Activated CD4-positive, alpha-beta memory T cell treated with anti-CD3 and anti-CD28 coated beads for 36 hours (primary cell): Measurements from ENCODE around the gene SCIMP. TPM values are rescaled to one million over a fixed set of nuclear protein-coding genes. Genes with fewer than 3 reads are reported as not detected.
"Not testable (repeated sequence)": the region's sequence is repeated elsewhere in the genome, so short reads cannot be mapped to it uniquely, and the experiment has no call there.

Source experiments
- CTCF ChIA-PET: fragments of 350-600 bp; sonication (Branson Sonifier 250); formaldehyde crosslinking; loops from one replicate; lab custom pipeline; 2021; ENCODE audit warnings: antibody characterized with exemption, inconsistent platforms; lab: Charles Lee
- POLR2A ChIA-PET: fragments of 350-600 bp; sonication (Branson Sonifier 250); formaldehyde crosslinking; loops from one replicate; lab custom pipeline; 2021; ENCODE audit warnings: antibody characterized with exemption; lab: Charles Lee
- DNase-seq: peaks from one replicate; pipeline ENCODE4 v3.0.0-alpha.2; 2020
- H3K27ac Mint-ChIP-seq: one replicate; pipeline ENCODE4 v1.8.0; 2021; ENCODE audit warnings: mixed read lengths
- H3K27me3 Mint-ChIP-seq: one replicate; pipeline ENCODE4 v1.8.0; 2021; ENCODE audit warnings: mixed read lengths
- H3K36me3 Mint-ChIP-seq: one replicate; pipeline ENCODE4 v1.8.0; 2021; ENCODE audit warnings: mixed read lengths
- H3K4me1 Mint-ChIP-seq: one replicate; pipeline ENCODE4 v1.8.0; 2021; ENCODE audit warnings: low read depth, mixed read lengths
- H3K4me3 Mint-ChIP-seq: one replicate; pipeline ENCODE4 v1.8.0; 2021; ENCODE audit warnings: mild to moderate bottlenecking, mixed read lengths
- H3K9me3 Mint-ChIP-seq: one replicate; pipeline ENCODE4 v1.8.0; 2021; ENCODE audit warnings: mixed read lengths
- intact Hi-C: fragments of 100-400 bp; cut with micrococcal nuclease; formaldehyde crosslinking; loops from one replicate; pipeline ENCODE4 v1.15.1; 2023
- total RNA-seq, 2 experiments: library from RNA; stranded (reverse); gene quantifications; one replicate each; pipeline ENCODE4 v1.2.3, GENCODE V29; 2021

The SCIMP gene
- total RNA-seq, 2 experiments from 2014 or later = not detected

DNA sequence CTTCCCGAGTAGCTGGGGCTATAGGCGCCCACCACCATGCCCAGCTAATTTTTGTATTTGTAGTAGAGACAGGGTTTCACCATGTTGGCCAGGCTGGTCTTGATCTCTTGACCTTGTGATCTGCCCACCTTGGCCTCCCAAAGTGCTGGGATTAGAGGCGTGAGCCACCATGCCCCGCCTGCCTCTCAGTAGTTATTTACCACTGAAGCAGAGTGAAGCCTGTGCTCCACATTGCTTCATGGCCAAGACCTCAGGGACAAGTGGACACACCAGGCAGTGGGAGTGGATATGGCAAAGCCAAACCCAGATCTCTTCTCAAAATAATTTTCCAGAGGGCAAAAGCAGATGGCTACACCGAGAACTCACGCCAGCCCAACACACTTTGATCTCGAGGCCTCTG, 1.2 kb downstream of the SCIMP start:
- intact Hi-C loops, H3K4me1 Mint-ChIP-seq, POLR2A ChIA-PET, H3K27ac Mint-ChIP-seq, H3K9me3 Mint-ChIP-seq, H3K27me3 Mint-ChIP-seq, H3K4me3 Mint-ChIP-seq, H3K36me3 Mint-ChIP-seq, DNase-seq, CTCF ChIA-PET: not testable (repeated sequence)

DNA sequence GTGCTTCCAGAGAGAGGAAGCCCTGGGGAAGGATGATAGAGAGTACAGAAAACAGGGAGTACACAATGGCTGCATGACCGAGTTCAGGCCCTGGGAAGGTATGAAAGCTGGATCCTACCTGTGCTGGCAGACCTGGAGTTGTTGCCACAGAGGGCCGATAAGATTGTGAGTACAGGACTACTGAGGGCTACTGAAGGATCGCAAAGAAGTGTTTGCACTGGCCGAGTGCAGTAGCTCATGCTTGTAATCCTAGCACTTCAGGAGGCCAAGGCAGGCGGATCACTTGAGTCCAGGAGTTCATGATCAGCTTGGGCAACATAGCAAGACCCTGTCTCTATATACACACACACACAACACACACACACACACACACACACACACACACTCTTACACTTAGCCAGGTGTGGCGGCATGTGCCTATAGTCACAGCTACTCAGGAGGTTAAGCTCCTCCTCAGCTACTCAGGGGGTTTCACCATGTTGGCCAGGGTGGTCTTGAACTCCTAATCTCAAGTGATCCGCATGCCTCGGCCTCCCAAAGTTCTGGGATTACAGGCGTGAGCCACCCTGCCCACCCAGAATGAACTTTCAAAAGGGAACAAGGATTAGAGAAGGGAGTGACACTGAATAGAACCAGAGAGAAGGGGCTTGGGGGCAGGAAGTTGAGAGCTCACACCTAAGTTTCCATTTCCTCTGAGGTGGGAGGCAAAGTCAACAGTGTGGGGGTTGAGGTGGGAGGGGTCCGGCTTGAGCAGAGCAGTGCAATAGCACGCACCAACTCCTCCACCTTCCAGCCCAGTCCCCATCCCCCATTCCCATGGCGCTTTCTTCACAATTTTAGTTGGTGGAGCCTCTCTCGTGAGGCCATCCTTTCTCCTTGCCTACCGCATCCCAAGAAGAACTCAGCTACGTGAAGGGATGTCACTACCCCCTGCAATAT, 7.5 kb downstream of the SCIMP start:
- POLR2A ChIA-PET = interaction anchor here (0.6 kb wide), 1 partner anchor 135 kb away, joined by 4 read pairs; no protein-coding TSS in a partner anchor
- peaks cover 18% of the 10 kb centered on the region for H3K4me1 Mint-ChIP-seq
- H3K4me3 Mint-ChIP-seq = no peak overlapping the region
- no peaks in the 10 kb centered on the region for H3K27me3 Mint-ChIP-seq
- peak; percentile 18 for DNase-seq
- H3K9me3 Mint-ChIP-seq = no peaks in the 10 kb centered on the region
- no peak overlapping the region for H3K27ac Mint-ChIP-seq
- intact Hi-C loops = no loop called here
- no peaks in the 10 kb centered on the region for H3K36me3 Mint-ChIP-seq
- CTCF ChIA-PET = no interaction called here

DNA sequence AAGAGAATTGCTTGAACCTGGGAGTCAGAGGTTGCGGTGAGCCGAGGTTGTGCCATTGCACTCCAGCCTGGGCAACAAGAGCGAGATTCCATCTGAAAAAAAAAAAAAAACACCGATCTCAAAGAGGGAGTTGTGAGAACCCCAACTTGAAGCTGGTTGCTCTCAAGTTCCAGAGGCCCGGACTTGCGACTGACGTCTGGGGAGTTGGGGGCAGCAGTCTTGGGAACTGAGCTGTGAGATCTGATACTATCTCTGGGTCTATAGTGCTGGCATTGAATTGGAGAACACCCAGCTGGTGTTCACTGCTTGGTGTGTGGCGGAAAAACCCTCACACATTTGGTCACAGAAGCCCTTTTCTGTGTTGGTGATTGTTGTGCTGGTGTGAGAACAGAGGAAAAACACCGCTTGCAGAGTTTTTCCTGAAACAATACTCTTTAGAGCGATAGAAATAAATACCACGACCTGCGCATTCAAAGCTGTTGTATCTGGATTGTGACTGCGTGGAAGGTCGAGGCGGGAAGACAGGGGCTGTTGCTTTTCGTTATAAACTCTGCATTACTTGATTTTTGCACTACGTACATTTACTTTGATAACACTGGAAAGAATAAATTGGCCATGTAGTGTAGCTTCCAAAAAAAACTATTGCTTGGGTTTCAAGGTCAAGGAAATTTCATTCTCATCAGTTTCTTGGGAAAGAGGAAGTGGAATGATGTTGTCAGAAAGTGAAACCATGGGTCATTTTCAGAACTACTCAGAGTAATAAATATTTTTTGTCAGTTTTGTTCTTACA, 8.8 kb downstream of the SCIMP start:
- H3K9me3 Mint-ChIP-seq = no peaks in the 10 kb centered on the region
- no peak for DNase-seq
- no peak overlapping the region for H3K27ac Mint-ChIP-seq
- ChIA-PET CTCF (no interaction called here), POLR2A (no interaction called here)
- H3K4me3 Mint-ChIP-seq = no peak overlapping the region
- H3K4me1 Mint-ChIP-seq = peaks cover 24% of the 10 kb centered on the region
- intact Hi-C loops = no loop called here
- no peaks in the 10 kb centered on the region for H3K36me3 Mint-ChIP-seq
- H3K27me3 Mint-ChIP-seq = no peaks in the 10 kb centered on the region

DNA sequence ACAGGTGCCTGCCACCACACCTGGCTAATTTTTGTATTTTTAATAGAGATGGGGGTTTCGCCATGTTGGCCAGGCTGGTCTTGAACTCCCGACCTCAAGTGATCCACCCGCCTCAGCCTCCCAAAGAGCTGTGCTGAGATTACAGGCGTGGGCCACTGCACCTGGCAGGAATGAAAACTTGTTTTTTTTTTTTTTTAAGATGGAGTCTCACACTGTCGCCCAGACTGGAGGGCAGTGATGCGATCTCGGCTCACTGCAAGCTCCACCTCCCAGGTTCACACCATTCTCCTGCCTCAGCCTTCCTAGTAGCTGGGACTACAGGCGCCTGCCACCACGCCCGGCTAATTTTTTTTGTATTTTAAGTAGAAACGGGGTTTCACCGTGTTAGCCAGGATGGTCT, 12.7 kb downstream of the SCIMP start:
- DNase-seq, POLR2A ChIA-PET, CTCF ChIA-PET, H3K4me3 Mint-ChIP-seq, H3K9me3 Mint-ChIP-seq, H3K36me3 Mint-ChIP-seq, intact Hi-C loops, H3K27me3 Mint-ChIP-seq, H3K27ac Mint-ChIP-seq: not testable (repeated sequence)
- peaks cover 18% of the 10 kb centered on the region for H3K4me1 Mint-ChIP-seq

DNA sequence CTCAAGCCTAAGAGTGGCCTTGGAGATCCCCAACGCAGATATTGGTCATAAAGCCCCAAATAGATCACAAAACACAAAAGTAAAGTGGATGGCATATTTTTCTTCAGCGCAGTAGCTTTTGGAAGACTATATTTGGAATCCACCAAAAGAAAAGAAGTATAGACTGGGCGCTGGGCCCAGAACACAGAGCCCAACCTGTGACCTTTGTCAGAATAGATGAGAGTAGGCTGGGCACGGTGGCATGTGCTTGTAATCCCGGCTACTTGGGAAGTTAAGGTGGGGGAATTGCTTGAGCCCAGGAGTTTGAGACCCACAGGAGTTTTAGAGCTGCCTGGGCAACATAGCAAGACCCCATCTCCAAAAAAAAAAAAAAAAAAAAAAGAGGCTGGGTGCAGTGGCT, 14.6 kb downstream of the SCIMP start:
- no peak for DNase-seq
- H3K4me1 Mint-ChIP-seq = peaks cover 8% of the 10 kb centered on the region
- H3K4me3 Mint-ChIP-seq = no peak overlapping the region
- ChIA-PET POLR2A (no interaction called here), CTCF (no interaction called here)
- no peaks in the 10 kb centered on the region for H3K27me3 Mint-ChIP-seq
- no peaks in the 10 kb centered on the region for H3K9me3 Mint-ChIP-seq
- H3K27ac Mint-ChIP-seq = no peak overlapping the region
- no peaks in the 10 kb centered on the region for H3K36me3 Mint-ChIP-seq
- intact Hi-C loops = no loop called here

DNA sequence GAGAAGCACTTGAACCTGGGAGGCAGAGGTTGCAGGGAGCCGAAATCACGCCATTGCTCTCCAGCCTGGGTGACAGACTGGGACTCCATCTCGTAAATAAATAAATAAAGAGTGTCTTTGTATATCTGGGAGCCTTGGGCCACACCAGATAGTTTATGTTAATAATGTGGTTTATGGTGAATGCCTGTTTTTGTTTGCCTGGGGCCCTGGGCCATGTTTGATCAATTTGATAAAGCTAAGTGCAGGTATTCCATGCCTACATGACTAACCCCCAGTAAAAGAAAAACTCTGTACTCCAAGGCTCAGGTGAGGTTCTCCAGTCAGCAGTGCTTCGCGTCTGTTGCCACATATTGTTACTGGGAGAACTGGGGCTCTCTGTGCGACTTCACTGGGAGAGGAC, 15.1 kb downstream of the SCIMP start:
- intact Hi-C loops = no loop called here
- no peak for DNase-seq
- Mint-ChIP-seq H3K27ac (no peak overlapping the region), H3K4me1 (peaks cover 8% of the 10 kb centered on the region), H3K36me3 (no peaks in the 10 kb centered on the region), H3K27me3 (no peaks in the 10 kb centered on the region), H3K4me3 (no peak overlapping the region), H3K9me3 (no peaks in the 10 kb centered on the region)
- ChIA-PET POLR2A (no interaction called here), CTCF (no interaction called here)

DNA sequence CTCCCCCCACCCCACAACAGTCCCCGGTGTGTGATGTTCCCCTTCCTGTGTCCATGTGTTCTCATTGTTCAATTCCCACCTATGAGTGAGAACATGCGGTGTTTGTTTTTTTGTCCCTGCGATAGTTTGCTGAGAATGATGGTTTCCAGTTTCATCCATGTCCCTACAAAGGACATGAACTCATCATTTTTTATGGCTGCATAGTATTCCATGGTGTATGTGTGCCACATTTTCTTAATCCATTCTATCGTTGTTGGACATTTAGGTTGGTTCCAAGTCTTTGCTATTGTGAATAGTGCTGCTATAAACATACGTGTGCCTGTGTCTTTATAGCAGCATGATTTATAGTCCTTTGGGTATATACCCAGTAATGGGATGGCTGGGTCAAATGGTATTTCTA, 17.1 kb downstream of the SCIMP start:
- CTCF ChIA-PET, H3K27me3 Mint-ChIP-seq, POLR2A ChIA-PET, DNase-seq, H3K4me3 Mint-ChIP-seq, intact Hi-C loops, H3K36me3 Mint-ChIP-seq, H3K4me1 Mint-ChIP-seq, H3K9me3 Mint-ChIP-seq, H3K27ac Mint-ChIP-seq: not testable (repeated sequence)

DNA sequence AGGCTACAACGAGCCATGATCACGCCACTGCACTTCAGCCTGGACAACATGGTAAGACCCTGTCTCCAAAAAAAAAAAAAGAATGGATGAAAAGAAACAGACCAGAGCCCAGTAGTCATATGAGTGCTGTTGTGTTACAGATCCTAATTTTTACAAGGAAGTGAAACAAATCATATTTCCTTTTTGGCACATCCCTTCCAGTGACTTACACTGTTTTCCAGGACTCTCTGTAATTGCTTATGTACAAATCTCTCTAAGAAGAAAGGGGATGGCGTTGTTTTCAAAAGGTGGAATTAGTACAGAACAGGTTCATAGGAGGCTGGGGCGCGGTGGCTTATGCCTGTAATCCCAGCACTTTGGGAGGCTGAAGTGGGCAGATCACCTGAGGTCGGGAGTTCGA, 23.2 kb downstream of the SCIMP start:
- Mint-ChIP-seq H3K9me3 (no peaks in the 10 kb centered on the region), H3K27me3 (no peaks in the 10 kb centered on the region)
- POLR2A ChIA-PET = no interaction called here

DNA sequence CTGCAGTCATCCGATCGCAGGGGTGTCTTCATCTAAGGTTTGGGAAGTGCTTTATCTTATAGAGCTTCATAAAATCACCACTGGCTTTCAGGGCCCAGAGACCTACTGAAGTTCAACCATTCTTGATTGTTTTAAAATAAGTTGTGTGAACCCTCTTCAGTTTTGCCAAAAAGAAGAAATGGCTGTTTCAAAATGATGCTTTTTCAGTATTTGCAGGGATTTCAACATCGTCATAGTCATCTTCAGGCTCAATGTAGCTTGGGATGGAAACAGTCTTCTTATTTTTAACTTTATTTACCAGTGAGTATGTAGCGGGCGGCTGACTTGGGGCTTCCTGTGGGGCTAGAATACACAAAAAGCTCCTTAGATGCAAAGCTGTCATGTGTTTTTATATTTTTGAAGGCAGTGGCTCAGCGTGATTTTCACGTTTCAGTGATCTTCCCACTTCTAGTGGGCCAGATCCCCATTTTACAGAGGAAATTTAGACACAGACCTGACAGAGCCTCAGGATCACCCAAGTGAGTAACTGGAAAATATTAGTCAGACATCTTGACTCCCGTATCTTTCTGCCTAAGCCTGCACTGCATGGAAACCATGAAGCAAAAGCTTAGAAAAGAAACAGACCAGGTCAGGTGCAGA, 23.9 kb downstream of the SCIMP start:
- H3K4me1 Mint-ChIP-seq = no peaks in the 10 kb centered on the region
- no peaks in the 10 kb centered on the region for H3K36me3 Mint-ChIP-seq
- H3K27me3 Mint-ChIP-seq = no peaks in the 10 kb centered on the region
- intact Hi-C loops = no loop called here
- no peaks in the 10 kb centered on the region for H3K9me3 Mint-ChIP-seq
- H3K27ac Mint-ChIP-seq = no peak overlapping the region
- no peak overlapping the region for H3K4me3 Mint-ChIP-seq
- ChIA-PET POLR2A (no interaction called here), CTCF (no interaction called here)
- DNase-seq = no peak

More for the DNA sequence above, 23.2 kb downstream of the SCIMP start:
- DNase-seq = no peak
- CTCF ChIA-PET = no interaction called here
- intact Hi-C loops = no loop called here
- H3K27ac Mint-ChIP-seq = peak overlapping the region; percentile 19
- no peaks in the 10 kb centered on the region for H3K36me3 Mint-ChIP-seq
- no peaks in the 10 kb centered on the region for H3K4me1 Mint-ChIP-seq
- no peak overlapping the region for H3K4me3 Mint-ChIP-seq

DNA sequence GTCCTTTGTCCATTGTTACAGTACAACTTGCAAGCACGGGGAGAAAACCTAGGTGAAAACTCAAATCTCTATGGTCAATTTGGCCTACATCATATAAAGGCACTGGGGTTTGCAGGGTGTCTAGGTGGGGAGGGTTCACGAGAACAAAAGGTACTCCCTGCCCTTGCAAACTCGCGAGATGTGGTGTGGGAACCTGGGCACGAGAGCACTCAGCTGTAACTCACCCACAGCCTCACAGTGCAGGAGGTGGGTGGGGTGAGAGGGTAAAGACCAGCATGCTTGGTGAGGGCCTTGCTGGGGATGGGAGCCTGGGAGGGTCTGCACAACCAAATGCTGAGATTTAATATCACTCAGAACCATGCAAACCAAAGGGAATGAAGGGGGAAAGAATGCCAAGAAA, 24.6 kb downstream of the SCIMP start:
- H3K4me1 Mint-ChIP-seq = no peaks in the 10 kb centered on the region
- no peak for DNase-seq
- H3K27me3 Mint-ChIP-seq = no peaks in the 10 kb centered on the region
- intact Hi-C loops = no loop called here
- no peak overlapping the region for H3K27ac Mint-ChIP-seq
- POLR2A ChIA-PET = no interaction called here
- H3K4me3 Mint-ChIP-seq = no peak overlapping the region
- no peaks in the 10 kb centered on the region for H3K36me3 Mint-ChIP-seq
- CTCF ChIA-PET = no interaction called here
- H3K9me3 Mint-ChIP-seq = no peaks in the 10 kb centered on the region

DNA sequence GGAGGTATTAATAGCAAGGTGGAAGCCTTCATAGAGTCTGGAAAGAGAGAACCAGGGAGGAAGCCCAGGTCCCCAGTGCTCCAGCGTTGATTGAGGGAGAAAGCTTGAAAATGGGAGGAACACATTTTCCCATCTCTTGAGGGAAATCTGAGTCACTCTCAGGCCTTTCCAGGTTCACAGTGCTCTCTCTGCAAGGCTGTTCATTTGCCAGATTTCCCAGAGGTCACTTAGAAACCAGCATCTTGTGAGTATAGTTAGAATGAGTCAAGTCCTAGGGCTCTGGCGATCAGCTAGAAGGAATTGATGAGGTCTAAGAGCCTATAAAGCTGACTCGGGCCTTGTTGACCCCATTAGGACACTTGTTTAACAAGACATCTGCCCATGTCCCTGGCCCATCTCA, 25.3 kb downstream of the SCIMP start:
- intact Hi-C loops = no loop called here
- Mint-ChIP-seq H3K4me1 (no peaks in the 10 kb centered on the region), H3K9me3 (no peaks in the 10 kb centered on the region), H3K27ac (no peak overlapping the region), H3K36me3 (no peaks in the 10 kb centered on the region), H3K4me3 (no peak overlapping the region), H3K27me3 (no peaks in the 10 kb centered on the region)
- CTCF ChIA-PET = no interaction called here
- POLR2A ChIA-PET = no interaction called here
- no peak for DNase-seq

DNA sequence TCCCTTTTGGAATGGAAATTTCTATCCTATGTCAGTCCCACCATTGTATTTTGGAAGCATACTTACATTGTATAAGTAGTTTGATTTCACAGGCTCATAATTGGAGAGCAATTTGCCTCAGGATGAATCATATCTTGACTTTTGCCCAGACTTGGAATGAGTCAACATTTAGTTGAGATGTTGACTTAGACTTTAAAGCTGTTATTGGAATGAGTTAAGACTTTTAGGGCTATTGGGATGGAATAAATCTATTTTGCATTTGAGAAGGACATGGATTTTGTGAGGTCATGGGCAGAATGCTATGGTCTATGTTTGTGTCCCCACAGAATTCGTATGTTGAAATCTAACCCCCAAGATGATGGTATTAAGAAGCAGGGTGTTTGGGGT, 30.8 kb downstream of the SCIMP start:
- Mint-ChIP-seq H3K27me3 (no peaks in the 10 kb centered on the region), H3K4me1 (peaks cover 5% of the 10 kb centered on the region), H3K9me3 (no peaks in the 10 kb centered on the region), H3K36me3 (peaks cover 4% of the 10 kb centered on the region), H3K27ac (no peak overlapping the region), H3K4me3 (no peak overlapping the region)
- intact Hi-C loops = no loop called here
- CTCF ChIA-PET = no interaction called here
- DNase-seq = no peak
- POLR2A ChIA-PET = no interaction called here
